IPS-NIHi11 (cell line): ENCODE measurements around the gene LRRC72.
"Not testable (repeated sequence)": the region's sequence is repeated elsewhere in the genome, so short reads cannot be mapped to it uniquely, and the experiment has no call there.

Source experiments
- DNase-seq: peaks from one replicate; pipeline ENCODE4 v3.0.0; 2012; ENCODE audit warnings: mixed read lengths, low spot score

The LRRC72 gene

DNA sequence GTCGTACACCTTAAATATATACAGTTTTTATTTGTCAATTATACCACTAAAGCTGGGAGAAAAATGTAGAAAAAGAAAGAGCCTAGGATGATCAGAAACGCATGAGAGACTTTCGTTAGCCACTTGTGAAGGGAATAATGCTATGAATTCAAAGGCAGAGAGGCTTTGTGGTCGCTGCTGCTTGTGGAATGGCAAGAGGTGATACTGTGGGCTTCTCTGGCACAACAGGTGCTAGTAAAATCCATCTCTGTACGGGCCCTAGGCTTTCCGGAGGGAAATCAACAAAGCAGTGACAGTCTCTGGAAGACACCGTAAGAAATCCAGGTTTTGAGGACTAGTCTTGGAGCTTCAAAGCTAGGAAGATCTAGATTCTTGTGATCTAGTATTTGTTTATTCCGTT, 52.6 kb downstream of the LRRC72 start:
- DNase-seq, result no peak

- no peak for DNase-seq
These were observed 54.7 kb downstream of the LRRC72 start for GRCh38 chr7:16581286-16581685.

DNA sequence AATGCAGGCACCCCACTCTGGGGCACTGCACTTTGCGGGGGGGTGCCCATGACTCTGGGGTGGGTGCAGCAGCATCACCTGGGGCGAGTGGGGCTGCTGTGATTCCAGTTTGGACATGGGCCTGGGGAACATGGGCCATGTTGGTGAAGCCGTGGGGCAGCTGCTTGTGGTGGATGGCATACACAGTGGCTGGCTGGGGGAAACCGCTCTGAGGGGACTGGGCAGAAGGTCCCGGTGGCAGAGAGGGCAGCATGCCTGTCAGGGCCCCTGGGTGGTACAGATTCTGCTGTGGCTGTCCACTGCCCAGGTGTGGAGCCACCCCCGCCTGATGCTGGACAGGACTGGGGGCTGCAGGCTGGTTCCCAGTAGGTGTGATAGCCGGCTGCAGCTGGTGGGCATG, 57.2 kb downstream of the LRRC72 start:
- no peak for DNase-seq

DNA sequence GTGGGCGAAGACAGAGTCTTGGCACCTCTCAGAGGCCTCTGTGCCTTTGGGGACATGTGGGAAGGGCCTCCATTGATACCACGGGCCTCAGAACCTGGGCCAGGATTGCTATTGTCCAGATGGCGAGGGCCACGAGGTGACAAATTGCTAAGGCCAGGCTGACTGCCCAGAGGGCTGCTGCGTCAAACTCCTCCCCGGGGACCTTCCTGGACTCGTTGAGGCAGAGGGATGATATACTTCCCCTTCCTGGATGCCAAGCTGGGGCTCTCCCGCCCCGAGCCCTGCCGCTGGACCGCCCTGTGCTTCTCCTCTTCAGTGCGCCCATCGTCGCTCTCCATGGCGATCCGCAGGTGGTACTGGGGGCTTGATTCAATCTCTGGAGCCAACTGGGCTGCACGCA, 58.9 kb downstream of the LRRC72 start:
- no peak for DNase-seq

DNA sequence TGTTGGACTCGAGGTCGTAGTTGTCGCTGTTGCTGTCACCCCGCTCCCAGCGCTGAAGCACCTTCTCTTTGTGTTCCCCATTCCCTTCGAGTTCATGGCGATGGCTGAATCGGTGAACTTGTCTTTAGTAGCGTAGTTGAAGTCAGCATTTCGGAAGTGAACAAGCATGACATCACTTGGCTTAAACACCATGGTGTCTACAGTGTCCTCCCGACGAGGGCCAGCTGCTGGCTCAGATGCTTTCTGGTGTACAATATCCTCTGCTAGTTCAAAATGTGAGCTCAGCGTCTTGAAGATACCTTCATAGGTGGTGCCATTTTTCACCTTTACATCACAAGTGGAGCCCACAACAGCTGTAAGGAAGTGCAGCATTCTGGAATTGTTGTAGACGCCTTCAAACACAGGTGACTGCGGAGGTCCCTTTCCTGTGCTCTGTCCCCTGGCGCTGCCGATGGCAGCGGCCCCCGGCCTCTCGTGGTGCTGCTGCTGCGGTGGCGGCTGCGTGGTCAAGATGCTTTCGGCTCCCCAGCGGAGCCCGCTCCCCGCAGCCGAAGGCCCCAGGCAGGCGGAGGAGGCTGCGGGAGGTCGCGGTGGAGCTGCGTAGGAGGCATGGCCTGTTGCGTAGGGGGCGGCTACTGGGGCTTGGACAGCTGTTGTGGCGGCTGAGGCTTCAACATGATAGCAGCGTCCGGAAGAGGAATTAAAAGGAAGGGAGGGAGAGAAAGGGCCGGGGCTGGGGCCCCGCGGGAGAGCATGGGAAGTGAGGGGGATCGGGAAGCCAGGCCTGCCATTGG, 59.7 kb downstream of the LRRC72 start:
- DNase-seq, result peak; percentile 21

DNA sequence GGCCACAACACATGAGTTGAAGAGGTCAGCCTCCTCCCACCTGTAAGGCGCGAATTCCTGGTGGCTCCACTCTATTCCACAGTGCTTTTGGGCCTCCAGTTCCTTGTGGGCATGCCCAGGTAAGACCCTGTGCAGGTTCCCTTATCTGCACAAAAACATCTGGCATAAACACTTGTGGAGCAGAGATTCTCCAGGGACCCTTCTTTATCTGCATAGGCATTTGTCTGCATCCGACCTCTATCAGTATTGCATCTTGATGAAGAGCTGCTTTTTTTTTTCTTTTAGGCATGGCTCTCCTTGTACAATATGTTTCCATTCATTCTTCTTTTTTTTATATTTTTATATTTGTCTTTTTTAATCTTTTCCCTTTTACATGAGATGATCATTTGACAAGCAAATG, 60.5 kb downstream of the LRRC72 start:
- DNase-seq, result no peak

DNA sequence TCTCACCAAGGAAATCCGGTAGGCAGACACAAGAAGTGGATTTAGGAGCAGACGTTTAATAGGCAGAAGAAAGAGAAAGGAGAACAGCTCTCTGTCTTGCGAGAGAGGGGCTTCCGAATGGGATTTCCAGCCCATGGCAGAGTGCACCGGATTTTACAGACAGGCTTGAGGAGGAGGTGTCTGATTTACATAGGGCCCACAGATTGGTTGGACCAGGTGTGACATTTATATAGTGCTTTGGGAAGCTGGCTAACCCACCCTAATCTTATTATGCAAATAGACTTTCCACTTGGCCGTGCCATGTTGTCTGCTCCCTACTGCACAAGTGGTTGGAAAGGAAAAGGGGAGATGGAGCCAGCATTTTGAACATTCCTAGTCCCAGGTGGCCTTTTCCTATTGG, 61.2 kb downstream of the LRRC72 start:
- DNase-seq, result peak; percentile 11

DNA sequence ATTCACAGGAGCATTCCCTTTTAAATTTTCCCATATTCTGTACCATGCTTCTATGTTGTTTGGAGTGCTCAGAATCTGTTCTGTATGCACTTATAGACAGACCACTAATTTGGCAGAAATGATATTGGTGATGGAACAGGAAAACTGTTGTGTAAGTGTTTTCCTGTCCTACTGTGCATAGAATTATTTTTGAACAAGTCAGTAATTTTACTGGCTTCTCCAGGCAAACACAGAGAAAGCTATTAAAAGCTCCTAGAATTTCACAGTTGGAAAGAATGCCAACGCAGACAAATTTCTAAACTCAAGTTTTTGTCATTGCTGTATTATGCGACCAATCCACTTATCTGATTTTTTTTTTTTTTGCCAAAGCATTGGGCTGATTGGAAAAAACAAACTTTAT, 63.3 kb downstream of the LRRC72 start:
- no peak for DNase-seq

DNA sequence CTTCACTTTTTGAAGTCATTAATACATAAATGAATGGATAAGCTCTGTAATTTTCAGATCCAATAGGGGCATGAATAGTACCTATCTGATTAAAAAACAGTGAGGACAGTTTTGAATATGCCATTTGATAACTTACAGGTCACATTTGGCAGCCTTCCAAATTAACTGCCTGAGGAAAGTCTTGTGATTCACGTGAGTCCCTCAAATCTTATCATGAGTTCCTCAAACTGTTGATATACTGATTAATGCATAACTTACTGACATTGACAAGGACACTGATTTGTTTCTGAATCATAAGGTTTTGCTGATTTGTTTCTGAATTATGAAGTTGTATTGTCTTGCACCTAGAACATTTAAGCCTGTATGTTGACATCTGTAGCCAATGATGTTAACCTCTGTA, 63.8 kb downstream of the LRRC72 start:
- no peak for DNase-seq

- DNase-seq, result no peak
These were observed 65.8 kb downstream of the LRRC72 start for GRCh38 chr7:16592395-16592794.

DNA sequence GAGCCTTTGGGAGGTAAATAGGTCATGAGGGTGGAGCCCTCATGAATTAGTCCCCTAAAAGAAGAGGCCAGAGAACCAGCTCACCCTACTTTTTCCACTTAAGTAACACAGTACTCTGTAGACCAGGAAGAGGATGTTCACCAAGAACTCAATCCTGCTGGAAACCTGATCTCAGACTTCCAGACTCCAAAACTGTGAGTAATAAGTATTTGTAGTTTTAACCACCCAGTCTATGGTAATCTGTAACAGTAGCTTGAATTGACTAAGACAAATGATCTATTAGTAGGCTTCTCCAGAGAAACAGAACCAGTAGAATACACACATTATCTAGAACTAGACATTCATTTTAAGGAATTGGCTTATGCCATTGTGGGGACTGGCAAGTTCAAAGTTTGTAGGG, 67.4 kb downstream of the LRRC72 start:
- DNase-seq, result no peak

- no peak for DNase-seq
These were observed 68.1 kb downstream of the LRRC72 start for GRCh38 chr7:16594676-16595075.

GRCh38 chr7:16595596-16595995, 69.0 kb downstream of the LRRC72 start:
- DNase-seq, result not testable (repeated sequence)

DNA sequence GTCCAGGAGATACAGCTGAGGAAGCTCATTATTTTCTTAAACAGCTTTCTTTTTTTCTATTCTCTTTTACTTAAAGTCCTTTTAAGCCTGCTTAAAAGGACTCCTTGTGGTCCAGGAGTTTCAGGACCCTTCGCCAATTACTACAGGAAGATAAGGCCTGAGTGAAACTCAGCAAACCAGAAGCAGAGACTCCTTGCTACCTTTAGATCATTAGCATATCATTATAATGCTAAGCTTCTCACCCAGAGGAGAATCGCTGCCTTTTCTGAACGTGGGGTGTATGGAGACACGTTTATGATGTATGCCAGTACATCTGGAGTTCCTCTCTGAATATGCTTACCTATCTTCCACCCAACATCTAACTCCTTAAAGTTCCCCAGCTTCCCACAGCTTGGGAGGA, 71.4 kb downstream of the LRRC72 start:
- no peak for DNase-seq

DNA sequence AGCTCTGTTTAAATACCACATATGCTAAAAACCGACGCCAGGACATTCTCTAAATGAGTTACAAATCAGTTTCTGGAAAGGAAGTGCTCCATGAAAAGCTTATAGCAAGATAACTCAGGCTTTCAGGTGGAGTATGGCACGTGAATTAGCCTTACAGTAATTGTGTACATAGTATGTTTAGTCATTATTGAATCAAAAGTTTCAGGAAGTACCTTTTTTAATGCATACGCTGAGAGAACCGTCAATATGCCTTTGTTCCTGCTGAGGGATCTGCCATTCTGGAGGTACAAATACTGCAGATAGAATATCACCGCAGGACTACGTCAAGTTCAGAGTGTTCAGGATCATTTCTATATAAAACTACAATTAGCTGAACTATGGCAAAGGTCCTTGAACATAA, 73.2 kb downstream of the LRRC72 start:
- DNase-seq, result no peak

GRCh38 chr7:16603633-16604032, 77.0 kb downstream of the LRRC72 start:
- DNase-seq, result no peak

DNA sequence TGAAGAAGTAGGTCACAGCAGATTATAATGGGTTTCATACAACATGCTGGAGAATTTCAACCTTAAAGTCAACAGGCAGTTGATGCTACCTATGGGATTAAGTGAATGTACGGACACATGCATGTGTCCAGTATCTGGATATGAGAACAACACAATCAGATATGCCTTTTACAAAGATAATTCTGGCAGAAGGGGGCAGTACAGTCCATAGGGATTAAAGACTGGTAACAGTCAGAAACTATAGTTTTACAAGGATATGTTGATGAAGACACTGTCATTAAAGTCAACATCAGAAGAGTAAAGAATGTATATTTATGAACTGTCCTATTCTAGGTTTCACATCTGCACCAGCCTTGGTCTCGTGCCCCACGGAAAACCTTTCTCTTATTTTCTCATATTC, 77.4 kb downstream of the LRRC72 start:
- no peak for DNase-seq

DNA sequence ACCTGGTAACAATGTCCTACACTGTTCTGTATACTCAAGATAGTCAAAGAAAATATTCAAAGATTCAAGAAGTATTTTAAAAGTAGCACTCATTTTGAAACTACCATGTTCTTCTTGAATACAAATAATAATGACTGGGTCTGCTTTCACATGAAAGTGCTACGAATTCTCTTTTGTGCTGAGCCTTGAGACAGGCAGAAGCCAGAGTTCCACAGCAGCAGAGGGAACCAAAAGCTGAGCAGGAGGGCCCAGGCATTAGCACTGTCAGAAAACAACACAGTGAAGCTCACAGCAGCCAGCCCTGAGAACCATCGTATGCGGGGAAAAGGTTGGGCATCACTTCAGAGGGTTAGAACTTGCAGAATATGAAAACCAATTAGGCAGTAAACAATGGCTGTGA, 80.1 kb downstream of the LRRC72 start:
- no peak for DNase-seq

GRCh38 chr7:16609842-16610450, 83.3 kb downstream of the LRRC72 start:
- no peak for DNase-seq

DNA sequence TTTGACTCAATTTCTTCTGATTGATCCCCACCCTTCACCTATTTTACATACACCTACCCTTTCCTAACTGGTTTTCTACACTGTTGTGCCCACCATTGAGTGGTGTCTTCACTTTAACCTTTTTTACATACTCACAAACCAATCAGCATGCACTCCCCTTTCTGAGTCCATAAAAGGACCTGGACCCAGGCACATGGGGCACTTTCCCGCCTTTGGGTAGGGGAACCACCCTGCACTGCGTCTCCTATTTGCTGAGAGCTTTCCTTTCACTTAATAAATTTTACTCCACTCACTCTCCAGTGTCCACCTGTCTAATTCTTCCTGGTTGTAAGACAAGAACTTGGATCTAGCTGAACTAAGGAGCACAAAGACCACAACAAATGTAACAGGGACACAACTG, 85.1 kb downstream of the LRRC72 start:
- no peak for DNase-seq

DNA sequence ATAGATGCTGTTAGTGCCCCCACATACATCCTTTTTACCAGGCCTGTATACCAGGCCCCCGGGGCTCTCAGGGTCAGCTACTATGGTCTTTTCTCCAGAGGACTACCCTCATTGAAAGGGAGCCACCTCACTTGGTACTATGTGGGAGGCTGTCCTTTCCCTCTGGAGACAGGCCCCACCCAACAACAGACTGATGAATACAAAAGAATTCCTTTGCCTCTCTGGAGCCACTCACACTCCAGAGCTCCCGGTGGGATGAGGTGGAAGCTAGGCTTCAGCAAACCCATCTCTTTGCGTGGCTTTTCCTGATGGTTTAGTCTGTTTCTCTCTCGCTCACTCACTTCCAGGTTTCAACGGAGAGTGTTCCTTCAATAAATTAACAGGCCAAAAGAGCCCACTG, 88.6 kb downstream of the LRRC72 start:
- DNase-seq, result peak; percentile 18

DNA sequence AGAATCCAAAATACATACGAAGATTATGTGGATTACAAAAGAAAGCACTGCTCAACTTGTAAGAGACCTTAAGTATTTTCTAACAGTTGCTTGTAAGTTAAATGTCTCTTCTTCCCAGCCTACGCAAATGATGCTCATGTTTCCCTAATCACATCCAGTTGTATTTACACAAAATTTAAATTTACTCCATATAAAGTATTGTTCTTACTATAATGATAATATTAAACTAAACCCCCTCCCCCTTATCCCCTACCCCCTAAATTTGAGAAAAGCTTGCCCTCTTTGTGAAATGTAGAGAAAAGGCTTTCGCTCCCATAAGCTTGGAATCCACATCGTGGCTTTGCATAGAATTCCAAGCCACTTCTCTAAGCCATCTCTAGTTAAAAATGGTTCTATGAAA, 89.5 kb downstream of the LRRC72 start:
- no peak for DNase-seq

DNA sequence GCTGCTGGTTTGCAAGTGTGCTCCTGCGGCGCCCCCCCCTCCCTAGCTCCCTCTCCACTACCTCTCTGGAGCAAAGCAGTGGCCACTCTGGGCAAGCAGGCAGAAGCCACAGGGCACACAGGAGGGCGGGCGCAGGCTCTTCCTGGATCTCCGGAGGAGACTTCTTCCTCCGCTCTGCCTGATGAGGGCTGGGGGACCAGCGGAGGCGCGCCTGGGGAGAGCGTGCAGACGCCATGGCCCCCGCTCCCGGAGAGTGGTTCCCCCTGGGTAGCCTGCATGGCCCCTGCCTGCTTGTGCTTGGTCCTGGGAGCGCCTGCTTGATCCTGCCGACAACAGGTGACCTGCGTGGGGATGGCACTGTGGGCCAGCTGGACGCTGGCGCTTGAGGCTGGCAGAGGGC, 89.9 kb downstream of the LRRC72 start:
- DNase-seq, result no peak

DNA sequence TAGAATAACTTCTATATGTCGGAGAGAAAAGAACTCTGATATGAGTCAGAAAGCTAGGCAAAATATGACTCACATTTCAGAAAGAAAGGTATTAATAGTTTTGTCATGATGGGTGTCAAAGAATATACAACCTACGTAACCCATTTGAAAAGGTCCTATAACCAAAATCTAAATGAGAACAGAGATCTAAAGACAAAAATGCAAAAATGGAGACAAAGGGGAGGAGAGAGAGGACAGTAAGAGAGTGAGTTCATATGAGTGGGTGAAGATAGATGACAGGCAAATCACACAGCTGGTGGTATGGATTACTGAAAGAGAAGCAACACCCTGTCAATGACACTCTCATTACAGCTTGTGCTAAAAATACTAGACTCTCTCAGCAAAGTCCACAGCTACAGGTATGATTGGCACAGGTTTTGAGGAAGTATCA, 93.4 kb downstream of the LRRC72 start:
- DNase-seq, result no peak
